Breast epithelium (tissue), 3 donors: Measurements from ENCODE around the gene FNIP1.

Experiments
- POLR2A ChIP-seq: fragments of 450-650 bp; IDR thresholded peaks from one replicate; pipeline ENCODE4 v1.6.1; 2016; ENCODE audit warnings: antibody characterized with exemption, mild to moderate bottlenecking, moderate library complexity
- POLR2AphosphoS5 ChIP-seq, 3 donors: sonication (generic); formaldehyde crosslinking; IDR thresholded peaks; one replicate each; pipeline ENCODE4 v1.6.1; 2017; ENCODE audit warnings: antibody characterized with exemption in 3 of 3
- TF ChIP-seq, protein P1 (sequence below), 3 donors: fragments of 450-650 bp; IDR thresholded peaks; one replicate each; pipeline ENCODE4 v1.5.1; 2016 to 2017; ENCODE audit warnings: antibody characterized with exemption in 3 of 3, mild to moderate bottlenecking in 3 of 3, moderate library complexity in 3 of 3

DNA sequence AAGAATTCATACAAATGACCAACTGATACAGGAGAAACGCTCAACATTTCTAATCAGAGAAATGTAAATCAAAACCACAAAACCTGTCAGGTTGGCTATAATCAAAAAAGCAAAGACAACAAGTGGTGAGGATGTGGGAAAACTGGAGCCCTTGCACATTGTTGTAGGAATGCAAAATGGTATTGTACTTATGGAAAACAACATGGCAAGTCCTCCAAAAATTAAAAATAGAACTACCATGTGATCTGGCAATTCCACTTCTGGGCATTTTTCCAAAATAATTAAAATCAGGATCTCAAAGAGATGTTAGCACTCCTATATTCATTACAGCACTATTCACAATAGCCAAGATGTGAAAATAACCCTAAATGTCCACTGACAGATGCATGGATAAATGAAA lies 76.1 kb downstream of the FNIP1 start:
- TF ChIP-seq POLR2AphosphoS5 (IDR thresholded peaks at IDR 0.05) (no peak), POLR2A (no peak)
- TF ChIP-seq, protein P1, sequence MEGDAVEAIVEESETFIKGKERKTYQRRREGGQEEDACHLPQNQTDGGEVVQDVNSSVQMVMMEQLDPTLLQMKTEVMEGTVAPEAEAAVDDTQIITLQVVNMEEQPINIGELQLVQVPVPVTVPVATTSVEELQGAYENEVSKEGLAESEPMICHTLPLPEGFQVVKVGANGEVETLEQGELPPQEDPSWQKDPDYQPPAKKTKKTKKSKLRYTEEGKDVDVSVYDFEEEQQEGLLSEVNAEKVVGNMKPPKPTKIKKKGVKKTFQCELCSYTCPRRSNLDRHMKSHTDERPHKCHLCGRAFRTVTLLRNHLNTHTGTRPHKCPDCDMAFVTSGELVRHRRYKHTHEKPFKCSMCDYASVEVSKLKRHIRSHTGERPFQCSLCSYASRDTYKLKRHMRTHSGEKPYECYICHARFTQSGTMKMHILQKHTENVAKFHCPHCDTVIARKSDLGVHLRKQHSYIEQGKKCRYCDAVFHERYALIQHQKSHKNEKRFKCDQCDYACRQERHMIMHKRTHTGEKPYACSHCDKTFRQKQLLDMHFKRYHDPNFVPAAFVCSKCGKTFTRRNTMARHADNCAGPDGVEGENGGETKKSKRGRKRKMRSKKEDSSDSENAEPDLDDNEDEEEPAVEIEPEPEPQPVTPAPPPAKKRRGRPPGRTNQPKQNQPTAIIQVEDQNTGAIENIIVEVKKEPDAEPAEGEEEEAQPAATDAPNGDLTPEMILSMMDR (IDR thresholded peaks at IDR 0.05), result no peak
